ENCODE measurements around the gene GRWD1. TPM values are rescaled to one million over a fixed set of nuclear protein-coding genes. Genes with fewer than 3 reads are reported as not detected.

The GRWD1 gene
- total and polyA plus RNA-seq, 2 donors (not counting 1 experiment from before 2014, with no cell fraction given), result 10.6 to 40.7 TPM

DNA sequence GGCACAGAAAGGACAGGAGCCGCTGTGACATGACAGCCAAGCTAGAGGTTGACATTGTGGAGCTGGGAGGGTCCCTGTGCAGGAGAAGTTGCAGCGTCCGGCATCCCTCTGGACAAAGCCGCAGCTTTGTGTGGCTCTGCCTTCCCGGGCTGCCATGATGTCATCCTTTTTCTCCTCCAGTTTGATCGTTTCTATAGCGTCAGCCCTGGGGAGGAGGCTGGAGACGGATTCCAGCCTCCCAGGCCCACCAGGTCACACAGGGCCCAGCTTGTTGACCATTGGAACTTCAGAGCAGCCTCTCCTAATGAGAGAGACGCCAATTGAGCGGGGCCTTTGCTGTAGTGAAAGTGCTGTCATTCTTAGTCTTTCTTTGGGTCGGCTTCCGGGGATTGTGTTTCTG, 5.8 kb downstream of the GRWD1 start:
- ATAC-seq (ENCODE audit: low read depth) (no peak), DNase-seq (no peak)
- WGBS (ENCODE audit: insufficient coverage), result 95% methylated on average over 12 of the region's 12 CpGs
- H3K4me1 ChIP-seq (ENCODE audit: control insufficient read depth in 2 of 2, insufficient read depth in 2 of 2, low read length in 2 of 2), result peaks cover under 1 to 8% of the 10 kb centered on the region in 2 donors
- CTCF ChIA-PET, result interaction anchor here (1.2 kb wide), 1 partner anchor 118 kb away, joined by 3 read pairs; no protein-coding TSS in a partner anchor
- no peaks in the 10 kb centered on the region for H3K9me3 ChIP-seq (ENCODE audit: control extremely low read depth in 1 of 3, control insufficient read depth in 2 of 3, insufficient read depth in 1 of 3, low read length in 2 of 3)
- POLR2A ChIA-PET, result no interaction called here
- no peaks in the 10 kb centered on the region for H3K27me3 Mint-ChIP-seq
- H3K36me3 ChIP-seq (replicated peaks in 1 of 2; ENCODE audit: control extremely low read depth in 1 of 2, control insufficient read depth in 1 of 2, extremely low read depth in 1 of 2, insufficient read depth in 2 of 2, low read length in 1 of 2), result peaks cover 0 to 82% of the 10 kb centered on the region in 2 experiments
- peaks cover 18% of the 10 kb centered on the region for H3K4me1 Mint-ChIP-seq
- no peak overlapping the region for H3K27ac Mint-ChIP-seq
- no peak overlapping the region for H3K27ac ChIP-seq (ENCODE audit: low read length in 2 of 2)
- H3K4me3 ChIP-seq (ENCODE audit: control extremely low read depth in 1 of 5, extremely low read depth in 1 of 5, insufficient read depth in 1 of 5, low read depth in 2 of 5, low read length in 4 of 5), result no peak overlapping the region
- H3K4me3 Mint-ChIP-seq, result no peak overlapping the region
- H3K9me3 Mint-ChIP-seq (ENCODE audit: insufficient read depth), result no peaks in the 10 kb centered on the region
- H4K20me1 ChIP-seq (ENCODE audit: control insufficient read depth, insufficient read depth, low read length, poor library complexity, severe bottlenecking), result peaks cover 38% of the 10 kb centered on the region
- H3K9ac ChIP-seq (ENCODE audit: low read length), result no peak overlapping the region
- H3K79me2 ChIP-seq (ENCODE audit: control insufficient read depth, insufficient read depth, low read length), result peaks cover 25% of the 10 kb centered on the region
- no peak for TF ChIP-seq EZH2 (IDR thresholded peaks at IDR 0.05; ENCODE audit: borderline replicate concordance, insufficient read depth, low read depth, low read length, poor library complexity, severe bottlenecking)
- TF ChIP-seq, protein P1, sequence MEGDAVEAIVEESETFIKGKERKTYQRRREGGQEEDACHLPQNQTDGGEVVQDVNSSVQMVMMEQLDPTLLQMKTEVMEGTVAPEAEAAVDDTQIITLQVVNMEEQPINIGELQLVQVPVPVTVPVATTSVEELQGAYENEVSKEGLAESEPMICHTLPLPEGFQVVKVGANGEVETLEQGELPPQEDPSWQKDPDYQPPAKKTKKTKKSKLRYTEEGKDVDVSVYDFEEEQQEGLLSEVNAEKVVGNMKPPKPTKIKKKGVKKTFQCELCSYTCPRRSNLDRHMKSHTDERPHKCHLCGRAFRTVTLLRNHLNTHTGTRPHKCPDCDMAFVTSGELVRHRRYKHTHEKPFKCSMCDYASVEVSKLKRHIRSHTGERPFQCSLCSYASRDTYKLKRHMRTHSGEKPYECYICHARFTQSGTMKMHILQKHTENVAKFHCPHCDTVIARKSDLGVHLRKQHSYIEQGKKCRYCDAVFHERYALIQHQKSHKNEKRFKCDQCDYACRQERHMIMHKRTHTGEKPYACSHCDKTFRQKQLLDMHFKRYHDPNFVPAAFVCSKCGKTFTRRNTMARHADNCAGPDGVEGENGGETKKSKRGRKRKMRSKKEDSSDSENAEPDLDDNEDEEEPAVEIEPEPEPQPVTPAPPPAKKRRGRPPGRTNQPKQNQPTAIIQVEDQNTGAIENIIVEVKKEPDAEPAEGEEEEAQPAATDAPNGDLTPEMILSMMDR (IDR thresholded peaks at IDR 0.05), result no peak
- intact Hi-C loops (cut with micrococcal nuclease), result no loop called here
- H2AFZ ChIP-seq (ENCODE audit: insufficient read depth, low read depth, low read length, poor library complexity, severe bottlenecking), result no peak overlapping the region
- H3K4me2 ChIP-seq (replicated peaks; ENCODE audit: low read depth, low read length, poor library complexity, severe bottlenecking), result no peak overlapping the region
- H3K27me3 ChIP-seq (replicated peaks in 1 of 4; ENCODE audit: control extremely low read depth in 1 of 4, control insufficient read depth in 3 of 4, insufficient read depth in 4 of 4, low read length in 3 of 4), result no peaks in the 10 kb centered on the region

DNA sequence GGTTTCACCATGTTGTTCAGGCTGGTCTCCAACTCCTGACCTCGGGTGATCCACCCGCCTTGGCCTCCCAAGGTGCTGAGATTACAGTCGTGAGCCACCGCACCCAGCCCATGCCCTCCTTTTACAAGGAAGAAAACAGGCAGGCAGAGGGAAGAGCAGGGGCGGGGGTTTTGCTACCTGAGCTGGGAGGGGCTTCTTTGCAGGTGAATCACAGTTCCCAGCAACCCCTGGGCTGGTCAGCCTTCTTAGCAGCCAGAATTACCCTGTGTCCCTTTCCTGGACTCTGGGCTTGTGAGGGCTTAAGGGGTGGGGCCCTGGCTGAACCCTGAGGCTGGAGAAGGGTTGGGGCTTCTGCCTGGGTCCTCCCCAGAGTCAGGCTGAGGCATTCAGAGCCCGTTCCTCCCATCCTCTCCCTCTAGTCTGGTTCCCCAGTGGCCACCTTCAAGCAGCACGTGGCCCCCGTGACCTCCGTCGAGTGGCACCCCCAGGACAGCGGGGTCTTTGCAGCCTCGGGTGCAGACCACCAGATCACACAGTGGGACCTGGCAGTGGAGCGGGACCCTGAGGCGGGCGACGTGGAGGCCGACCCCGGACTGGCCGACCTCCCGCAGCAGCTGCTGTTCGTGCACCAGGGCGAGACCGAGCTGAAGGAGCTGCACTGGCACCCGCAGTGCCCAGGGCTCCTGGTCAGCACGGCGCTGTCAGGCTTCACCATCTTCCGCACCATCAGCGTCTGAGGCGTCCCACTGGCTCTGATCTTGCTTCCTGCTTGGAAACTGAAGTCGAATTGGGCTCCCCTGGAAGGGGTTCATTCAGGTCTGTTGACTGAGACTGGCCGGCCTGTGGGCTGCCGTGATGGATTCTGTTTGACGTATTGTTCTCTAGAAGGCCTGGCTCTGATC, 6.8 kb downstream of the GRWD1 start:
- Histone ChIP-seq H3K4me3 (ENCODE audit: control extremely low read depth in 1 of 5, extremely low read depth in 1 of 5, insufficient read depth in 1 of 5, low read depth in 2 of 5, low read length in 4 of 5) (no peak overlapping the region), H3K4me2 (replicated peaks; ENCODE audit: low read depth, low read length, poor library complexity, severe bottlenecking) (no peak overlapping the region), H4K20me1 (ENCODE audit: control insufficient read depth, insufficient read depth, low read length, poor library complexity, severe bottlenecking) (peaks cover 38% of the 10 kb centered on the region), H3K27me3 (replicated peaks in 1 of 4; ENCODE audit: control extremely low read depth in 1 of 4, control insufficient read depth in 3 of 4, insufficient read depth in 4 of 4, low read length in 3 of 4) (no peaks in the 10 kb centered on the region), H3K27ac (ENCODE audit: low read length in 2 of 2) (no peak overlapping the region), H3K4me1 (ENCODE audit: control insufficient read depth in 2 of 2, insufficient read depth in 2 of 2, low read length in 2 of 2) (peaks cover 0 to 6% of the 10 kb centered on the region in 2 donors), H3K79me2 (ENCODE audit: control insufficient read depth, insufficient read depth, low read length) (peaks cover 23% of the 10 kb centered on the region), H3K36me3 (replicated peaks in 1 of 2; ENCODE audit: control extremely low read depth in 1 of 2, control insufficient read depth in 1 of 2, extremely low read depth in 1 of 2, insufficient read depth in 2 of 2, low read length in 1 of 2) (peaks cover 0 to 77% of the 10 kb centered on the region in 2 experiments), H2AFZ (ENCODE audit: insufficient read depth, low read depth, low read length, poor library complexity, severe bottlenecking) (no peak overlapping the region), H3K9me3 (ENCODE audit: control extremely low read depth in 1 of 3, control insufficient read depth in 2 of 3, insufficient read depth in 1 of 3, low read length in 2 of 3) (no peaks in the 10 kb centered on the region), H3K9ac (ENCODE audit: low read length) (no peak overlapping the region)
- Mint-ChIP-seq H3K9me3 (ENCODE audit: insufficient read depth) (no peaks in the 10 kb centered on the region), H3K4me1 (peaks cover 16% of the 10 kb centered on the region), H3K27ac (no peak overlapping the region), H3K4me3 (no peak overlapping the region), H3K27me3 (no peaks in the 10 kb centered on the region)
- ChIA-PET POLR2A (no interaction called here), CTCF (interaction anchor here (1.2 kb wide), 1 partner anchor 119 kb away, joined by 3 read pairs; no protein-coding TSS in a partner anchor)
- DNase-seq, result no peak
- intact Hi-C loops (cut with micrococcal nuclease), result no loop called here
- TF ChIP-seq, protein P1 (IDR thresholded peaks at IDR 0.05), result no peak
- TF ChIP-seq EZH2 (IDR thresholded peaks at IDR 0.05; ENCODE audit: borderline replicate concordance, insufficient read depth, low read depth, low read length, poor library complexity, severe bottlenecking), result no peak
- WGBS (ENCODE audit: insufficient coverage), result 96% methylated on average over 30 of the region's 33 CpGs
- ATAC-seq (ENCODE audit: low read depth), result no peak

All from B cell (primary cell).